GM21447 (cell line): ENCODE data around the gene AP3M1.

Experiments used
- ATAC-seq: cut with Tn5 transposase; IDR thresholded peaks from one replicate; pipeline ENCODE4 v1.9.1; 2021; ENCODE audit not compliant: unreplicated experiment

Gene AP3M1

DNA sequence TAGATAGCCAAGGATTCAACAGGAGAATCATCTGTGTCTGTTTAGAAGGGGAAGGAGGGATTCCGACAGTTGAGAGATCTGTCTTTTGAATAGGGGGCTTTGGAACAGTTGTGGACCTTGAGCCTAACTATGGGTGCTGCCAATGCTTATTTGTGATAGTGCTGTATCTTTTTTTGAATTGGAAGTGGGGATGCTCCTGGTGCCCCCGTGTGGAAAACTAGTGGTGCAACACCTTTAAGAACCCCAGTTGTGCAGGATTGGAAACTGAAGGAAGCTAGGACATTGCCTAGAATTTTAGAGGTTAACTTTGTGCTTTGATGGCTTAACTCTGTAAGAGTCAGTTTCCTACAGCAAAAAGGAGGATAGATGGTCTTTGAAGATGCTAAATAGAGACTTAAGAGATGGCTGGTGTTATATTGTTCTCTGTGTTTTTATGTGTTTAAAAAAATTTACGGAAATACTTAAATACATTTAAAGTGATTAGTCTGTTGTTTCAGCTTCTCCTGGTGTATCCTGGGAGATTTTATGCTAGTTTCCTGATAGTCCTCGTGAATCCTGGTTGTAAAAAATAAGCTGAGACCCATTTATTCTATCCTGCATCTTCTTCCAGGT, 69.3 kb downstream of the AP3M1 start:
- no peak for ATAC-seq

GRCh38 chr10:74079936-74080590, 70.6 kb downstream of the AP3M1 start:
- ATAC-seq: no peak

DNA sequence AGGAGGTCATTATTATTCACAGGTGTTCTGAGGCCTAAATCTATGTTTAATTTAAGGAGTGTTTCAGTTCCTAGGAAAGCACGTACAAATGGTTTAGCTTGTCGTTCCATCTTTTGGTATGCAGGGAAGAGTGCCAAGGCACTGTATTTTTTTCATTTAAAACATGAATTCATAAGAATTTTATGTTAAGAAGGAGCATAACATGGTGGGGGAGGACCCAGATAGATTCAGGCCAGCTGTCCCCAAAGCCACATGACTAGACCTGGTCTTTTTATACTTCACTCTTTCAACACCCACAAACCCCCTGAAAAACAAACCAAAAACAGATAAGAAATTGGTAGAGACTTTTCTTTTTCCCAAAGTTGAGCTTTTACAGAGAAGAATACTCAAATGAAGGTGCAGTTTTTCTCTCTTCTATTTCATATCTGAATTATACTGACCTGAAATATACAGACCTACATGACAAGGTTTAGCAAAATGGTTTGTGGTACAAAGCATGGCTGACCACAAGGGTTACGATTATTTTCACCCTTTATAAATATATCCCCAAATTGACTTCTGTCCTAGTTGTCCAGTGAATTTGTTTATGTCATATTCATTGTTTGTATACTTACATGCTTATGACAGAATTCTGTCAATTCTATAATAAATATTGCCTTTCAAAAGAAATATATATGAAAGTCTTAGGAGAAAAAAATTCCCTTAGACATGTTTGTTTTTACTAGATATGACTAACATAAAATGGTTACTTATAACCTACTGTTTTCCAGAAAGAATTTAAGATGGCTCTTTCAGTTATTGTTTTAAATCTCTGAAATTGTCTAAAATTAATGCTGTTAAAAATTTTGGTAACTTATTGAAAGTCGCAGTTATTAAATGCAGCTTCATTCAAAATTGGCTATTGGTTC, 71.3 kb downstream of the AP3M1 start:
- ATAC-seq: no peak

GRCh38 chr10:74078037-74078436, 72.6 kb downstream of the AP3M1 start:
- no peak for ATAC-seq

DNA sequence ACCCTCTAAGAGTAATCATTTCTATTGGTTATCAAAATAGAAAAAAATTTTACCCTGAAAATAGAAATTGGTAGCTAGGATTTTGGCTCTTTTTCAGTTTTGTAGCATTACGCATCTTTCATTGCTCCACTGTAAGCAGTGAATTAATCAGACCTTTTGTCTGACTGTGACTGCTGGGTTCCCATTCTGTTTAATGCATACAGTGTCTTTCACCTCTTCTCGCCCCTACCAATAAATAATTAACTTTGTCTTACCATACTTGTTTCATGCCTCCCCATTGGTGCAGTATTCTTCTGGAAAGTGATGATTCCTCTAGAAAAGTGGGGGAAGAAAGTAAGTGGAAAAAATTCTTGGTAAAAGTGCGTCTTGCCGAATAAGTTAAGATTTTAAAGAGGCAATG, 73.2 kb downstream of the AP3M1 start:
- no peak for ATAC-seq

DNA sequence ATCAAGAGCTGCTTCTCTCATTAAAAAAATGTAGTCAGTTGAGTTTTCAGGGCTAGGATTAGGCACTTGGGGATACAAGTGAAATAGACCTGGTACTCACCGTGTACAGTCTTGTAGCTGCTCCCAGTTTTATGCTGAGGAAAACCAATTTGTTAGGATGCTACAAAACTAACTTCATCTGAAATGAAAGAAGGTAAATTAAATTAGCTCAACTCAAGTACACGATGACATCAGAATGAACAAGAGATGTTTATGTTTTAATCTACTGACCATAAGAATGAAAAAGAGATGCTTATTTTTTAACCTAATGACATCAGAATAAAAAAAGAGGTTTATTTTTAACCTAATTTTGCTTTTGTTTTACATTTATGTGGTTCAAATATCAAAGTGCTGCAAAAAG, 73.7 kb downstream of the AP3M1 start:
- ATAC-seq: no peak

DNA sequence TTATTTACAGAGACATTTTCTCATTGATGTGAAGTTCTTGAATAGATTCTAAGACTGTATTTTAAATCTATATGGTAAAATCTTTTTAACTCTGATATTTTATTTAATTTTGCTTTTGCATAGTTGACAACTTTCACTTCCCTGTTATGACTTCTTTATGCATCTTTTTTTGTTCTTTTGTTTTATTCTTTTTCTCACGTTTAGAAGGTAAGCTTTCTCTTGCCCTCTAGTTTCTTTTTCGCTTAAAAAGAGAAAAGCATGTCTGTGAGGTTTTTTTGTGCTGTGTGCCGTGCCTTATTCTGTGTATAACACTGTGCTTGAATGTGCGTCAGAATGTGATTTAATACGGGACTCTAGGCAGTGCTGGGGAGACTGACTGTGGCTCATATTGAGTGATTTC, 74.7 kb downstream of the AP3M1 start:
- no peak for ATAC-seq

DNA sequence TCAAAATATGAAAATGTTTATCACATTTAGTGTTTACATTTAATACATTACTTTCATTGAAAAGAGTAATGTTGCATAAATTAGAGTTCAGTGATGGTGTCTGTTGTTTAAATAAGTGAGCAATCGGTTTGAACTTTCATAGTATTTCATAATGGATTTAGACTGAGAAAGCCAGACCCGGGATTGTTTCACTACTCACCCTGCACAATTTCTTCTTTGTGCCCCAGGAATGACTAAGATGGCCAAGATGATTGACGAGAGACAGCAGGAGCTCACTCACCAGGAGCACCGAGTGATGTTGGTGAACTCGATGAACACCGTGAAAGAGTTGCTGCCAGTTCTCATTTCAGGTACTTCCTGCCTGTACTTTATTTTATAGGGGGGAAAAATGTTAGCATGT, 78.1 kb downstream of the AP3M1 start:
- ATAC-seq: no peak

DNA sequence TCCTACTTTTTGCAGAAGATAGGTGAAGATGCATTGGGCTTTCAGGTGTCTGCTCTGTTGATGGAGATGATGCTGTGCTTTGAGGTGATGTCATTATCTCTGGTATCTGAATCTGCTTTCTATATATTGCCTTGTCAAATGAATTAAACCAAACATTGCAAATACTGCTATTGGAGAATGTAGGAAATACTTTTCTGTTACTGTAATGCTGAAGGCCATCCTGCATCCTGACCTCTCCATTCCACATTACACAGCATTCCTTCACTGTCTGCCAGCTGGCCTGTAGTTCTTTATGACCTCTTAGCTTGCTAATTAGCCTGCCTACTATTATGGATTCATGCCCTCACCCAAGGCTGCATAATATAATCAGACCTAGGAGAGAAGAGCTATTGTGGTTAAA, 79.5 kb downstream of the AP3M1 start:
- no peak for ATAC-seq
